GM19452 (cell line): Measurements from ENCODE around the gene TUG1.

Experiments used
- ATAC-seq: cut with Tn5 transposase; IDR thresholded peaks from one replicate; pipeline ENCODE4 v1.9.1; 2021; ENCODE audit not compliant: unreplicated experiment

The TUG1 gene

DNA sequence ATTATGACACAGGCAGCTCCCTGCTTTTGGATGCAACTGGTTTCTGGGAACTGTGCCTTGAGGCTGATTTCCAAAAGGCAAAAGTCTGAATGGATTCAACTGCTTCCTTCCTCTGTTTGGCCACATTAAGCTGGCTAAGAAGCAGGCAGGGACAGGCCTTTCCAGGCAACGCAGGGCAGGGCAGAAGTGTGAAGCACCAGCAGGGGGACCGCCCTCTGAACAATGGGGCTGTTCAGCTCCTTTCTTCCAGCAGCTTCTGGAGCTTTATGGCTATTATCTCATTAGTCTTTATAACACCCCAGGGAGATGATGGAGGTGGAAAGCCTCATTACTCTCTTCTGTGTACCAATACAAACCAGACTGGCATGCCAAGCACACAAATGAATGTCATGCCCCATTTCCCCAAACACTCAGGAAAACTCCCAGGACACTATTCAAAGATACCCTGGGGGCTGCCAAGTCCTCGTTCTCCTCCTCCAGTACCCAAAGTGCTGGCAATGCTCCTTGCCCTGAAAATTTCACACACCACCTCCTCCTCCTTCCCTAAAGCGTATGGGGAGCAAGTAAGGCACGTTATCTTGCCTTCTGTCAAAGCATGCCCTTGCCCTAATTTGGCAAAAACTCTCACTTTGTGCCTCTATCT is 21.8 kb upstream of the TUG1 start:
- ATAC-seq, result no peak

- no peak for ATAC-seq
Measured at GRCh38 chr22:30947816-30948454, 21.1 kb upstream of the TUG1 start.

DNA sequence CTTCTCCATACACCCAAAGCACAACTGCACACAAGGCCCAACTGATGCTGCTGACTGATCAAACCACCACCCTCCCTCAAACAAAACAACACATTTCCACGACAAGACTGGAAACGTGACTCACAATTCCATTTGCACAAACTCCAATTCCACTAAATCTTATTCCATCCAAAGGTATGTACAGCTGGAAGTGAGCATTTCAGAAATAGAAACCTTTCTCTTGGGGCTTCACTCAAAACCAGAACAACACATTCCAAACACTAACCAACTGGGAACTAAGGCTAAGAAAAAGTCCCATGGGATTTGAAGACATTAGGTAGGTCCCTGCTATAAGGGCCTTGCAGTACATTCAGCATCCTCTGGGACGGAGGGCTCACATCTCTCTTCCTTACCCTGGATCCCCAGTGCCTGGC is 20.1 kb upstream of the TUG1 start:
- ATAC-seq, result no peak

- no peak for ATAC-seq
Measured at GRCh38 chr22:30949934-30950660, 19.0 kb upstream of the TUG1 start.

- ATAC-seq, result no peak
Measured at GRCh38 chr22:30953206-30953605, 15.9 kb upstream of the TUG1 start.

- ATAC-seq, result no peak
Measured at GRCh38 chr22:30955153-30955552, 13.9 kb upstream of the TUG1 start.

DNA sequence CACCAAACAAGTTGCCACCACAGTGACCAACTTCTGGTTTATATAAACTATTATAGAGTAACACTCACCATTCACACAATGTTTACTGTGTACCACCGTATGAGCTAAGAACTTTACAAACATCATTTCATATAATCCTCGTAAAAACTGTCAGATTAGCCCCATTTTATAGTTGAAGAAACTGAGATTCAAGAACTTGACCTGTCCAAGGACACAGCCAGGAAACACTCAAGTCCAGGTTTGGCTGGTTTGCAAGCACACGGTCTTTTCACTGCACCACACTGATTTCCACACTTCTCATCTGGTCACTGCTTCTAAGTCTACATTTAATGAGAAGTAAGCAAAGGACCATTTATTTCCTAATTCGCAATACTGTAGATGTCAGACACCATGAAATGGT is 4.2 kb upstream of the TUG1 start:
- no peak for ATAC-seq

- ATAC-seq, result peak; percentile 31
Measured at GRCh38 chr22:30968015-30968923, 796 bp upstream of the TUG1 start, which contains the start of gene MORC2. TSS of gene MORC2 (minus strand) at chr22:30968774. CDS start at chr22:30967889, 885 bp downstream.

DNA sequence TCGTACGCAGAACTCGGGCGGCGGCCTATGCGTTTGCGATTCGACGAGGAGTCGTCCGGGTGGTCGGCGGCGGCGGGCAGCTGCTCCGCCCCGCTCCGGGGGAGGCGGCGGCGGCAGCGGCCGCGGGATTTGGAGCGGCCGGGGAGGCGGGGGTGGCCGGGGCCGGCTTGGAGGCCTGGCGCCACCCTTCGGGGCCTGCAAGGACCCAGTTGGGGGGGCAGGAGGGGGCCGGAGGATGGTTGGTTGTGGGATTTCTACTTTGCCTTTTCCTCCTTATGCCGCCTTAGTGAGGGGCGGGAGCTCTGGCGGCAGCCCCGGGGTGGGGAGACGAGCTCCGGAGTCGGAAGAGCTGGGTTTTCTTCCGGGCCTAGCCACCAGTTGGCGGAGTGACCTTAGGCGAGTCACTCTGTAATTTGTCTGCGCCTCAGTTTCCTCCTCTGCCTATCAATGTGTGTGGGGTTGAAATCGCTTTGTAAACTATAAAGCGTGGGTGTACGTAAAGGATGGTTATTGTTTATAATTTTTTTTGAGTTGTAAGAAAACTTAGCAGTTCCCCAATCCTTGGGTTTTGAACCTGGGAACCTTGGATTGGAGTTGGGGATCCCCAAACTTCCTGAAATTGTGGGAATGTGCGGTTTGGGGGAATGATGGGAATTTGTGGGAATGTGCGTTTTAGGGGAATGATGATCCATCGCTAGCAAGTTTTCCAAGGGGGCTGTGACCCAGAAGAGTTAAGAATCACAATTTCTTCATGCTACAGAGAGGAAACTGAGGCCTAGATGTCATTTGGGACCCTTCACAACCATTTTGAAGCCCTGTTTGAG is 679 bp downstream of the TUG1 start:
- peak; percentile 40 for ATAC-seq

- ATAC-seq, result no peak
Measured at GRCh38 chr22:30970356-30970746, 1.3 kb downstream of the TUG1 start.

DNA sequence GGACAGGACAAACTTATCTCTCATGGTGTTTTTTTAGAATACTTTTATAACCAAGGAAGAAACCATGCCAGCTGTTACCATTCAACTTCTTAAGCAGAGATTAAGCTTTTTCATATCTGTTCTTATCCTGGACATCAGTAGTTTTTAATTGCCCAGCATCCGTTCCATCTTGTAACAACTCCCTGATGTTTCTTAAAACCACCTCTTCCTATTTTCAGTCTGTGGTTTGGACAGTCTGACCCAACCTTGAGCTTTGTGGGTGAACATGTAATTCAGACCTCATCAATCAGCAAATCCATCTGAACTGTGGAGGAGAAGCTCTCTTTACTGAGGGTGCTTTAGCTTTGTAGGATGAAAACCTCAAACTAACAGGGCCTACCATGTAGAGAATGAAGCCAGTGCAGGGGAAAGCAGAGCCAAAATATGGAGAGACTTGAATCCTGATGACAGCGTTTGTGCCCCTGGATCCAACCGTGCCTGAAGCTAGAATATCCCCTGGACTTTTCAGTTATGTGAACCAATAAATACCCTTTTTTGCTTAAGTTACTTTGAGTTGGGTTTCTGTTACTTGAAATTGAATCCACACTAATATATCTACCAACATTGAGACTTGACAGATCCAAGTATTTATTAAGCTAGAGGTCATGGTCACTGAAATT is 9.4 kb downstream of the TUG1 start:
- no peak for ATAC-seq

DNA sequence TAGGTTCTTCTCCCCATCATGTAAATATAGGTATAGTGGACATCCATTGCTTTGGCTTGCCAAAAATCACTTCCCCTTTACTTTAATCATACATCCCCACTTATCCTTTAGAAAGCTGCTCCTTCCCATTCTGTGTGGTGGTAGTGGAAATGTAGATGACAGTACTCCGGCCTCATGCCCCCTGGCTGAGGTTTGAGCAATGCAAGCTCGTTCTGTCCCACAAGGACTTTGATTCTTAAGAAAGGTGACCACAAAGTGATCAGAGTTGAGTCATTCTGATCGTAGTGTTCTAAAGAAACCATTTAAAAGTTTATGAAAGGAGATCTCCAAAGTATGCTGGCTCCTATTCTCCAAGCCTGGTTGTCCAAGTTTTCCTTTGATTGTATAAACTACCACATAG is 10.9 kb downstream of the TUG1 start:
- no peak for ATAC-seq

DNA sequence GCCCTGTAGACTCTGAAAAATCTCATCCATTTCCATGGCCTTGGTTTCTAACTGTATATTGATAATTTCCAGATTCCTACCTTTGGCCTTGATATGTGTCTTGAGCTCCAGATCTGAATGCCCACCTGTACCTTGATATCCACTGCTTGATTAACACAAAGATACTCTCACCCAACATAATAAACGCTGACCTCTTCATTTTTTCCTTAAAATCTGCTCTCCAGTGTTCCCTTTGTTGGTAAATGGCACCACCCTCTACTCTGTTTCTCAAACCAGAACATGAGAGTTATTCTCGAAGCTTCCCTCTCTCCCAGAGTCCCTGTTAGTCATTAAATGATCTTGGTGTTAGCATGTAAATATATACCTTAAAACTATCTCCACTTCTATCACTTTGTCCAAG is 13.4 kb downstream of the TUG1 start:
- ATAC-seq, result no peak

DNA sequence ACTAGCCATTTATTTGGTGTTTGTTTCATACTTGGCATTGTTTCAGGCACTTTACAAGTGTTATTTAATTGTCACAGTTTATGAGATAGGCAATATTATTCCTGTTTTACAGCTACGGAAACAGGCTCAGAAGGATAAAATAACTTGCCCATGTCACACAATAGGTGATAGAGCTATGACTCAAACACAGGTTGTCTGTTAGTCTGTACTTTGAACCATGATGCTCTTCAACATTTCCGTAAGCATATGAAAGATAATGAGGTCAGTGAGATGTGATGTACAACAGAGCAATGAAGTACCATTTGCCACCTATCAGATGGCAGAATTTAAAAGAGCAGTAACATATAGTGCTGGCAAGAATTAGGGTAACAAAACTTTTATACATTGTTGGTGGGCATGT is 15.3 kb downstream of the TUG1 start:
- ATAC-seq, result no peak

GRCh38 chr22:30985561-30986208 is 16.6 kb downstream of the TUG1 start:
- ATAC-seq, result no peak

DNA sequence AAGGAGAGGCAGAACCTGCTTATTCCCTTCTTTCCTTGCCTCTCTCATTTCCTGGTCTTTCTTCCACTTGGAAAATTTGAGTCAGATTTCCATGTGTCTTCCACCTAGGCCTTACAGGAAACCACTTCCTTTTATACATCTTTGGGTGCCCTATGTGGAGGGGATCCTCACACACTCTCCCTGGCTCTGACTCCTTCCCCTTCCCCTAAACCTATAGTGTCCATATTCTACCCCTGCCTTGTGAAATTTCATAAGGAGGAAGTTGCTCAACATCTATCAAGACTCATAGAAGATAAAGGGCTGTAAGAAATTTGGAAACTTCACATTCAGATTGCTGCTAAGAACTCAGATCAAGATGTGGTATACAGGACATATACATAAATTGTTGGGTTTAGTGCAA is 20.4 kb downstream of the TUG1 start:
- ATAC-seq, result no peak

GRCh38 chr22:30990690-30991089 is 21.6 kb downstream of the TUG1 start:
- ATAC-seq, result no peak

- no peak for ATAC-seq
Measured at GRCh38 chr22:30992565-30992964, 23.5 kb downstream of the TUG1 start.

GRCh38 chr22:30994960-30995359 is 25.9 kb downstream of the TUG1 start:
- no peak for ATAC-seq
